OCI-LY3 (cell line): ENCODE results near the gene TNPO1.
"Not testable (repeated sequence)": the region's sequence is repeated elsewhere in the genome, so short reads cannot be mapped to it uniquely, and the experiment has no call there.

ENCODE experiments used
- CTCF ChIP-seq: fragments of 200-600, 300-600 bp; sonication (generic); IDR thresholded peaks from 2 replicates; pipeline ENCODE4 v1.5.1; 2014; ENCODE audit warnings: antibody characterized with exemption, low read length, low read depth
- EZH2phosphoT487 ChIP-seq: fragments of 200-600 bp; shearing (Covaris generic); IDR thresholded peaks from 2 replicates; pipeline ENCODE4 v1.6.1; 2018; ENCODE audit warnings: antibody characterized with exemption, mixed run types, low read depth

DNA sequence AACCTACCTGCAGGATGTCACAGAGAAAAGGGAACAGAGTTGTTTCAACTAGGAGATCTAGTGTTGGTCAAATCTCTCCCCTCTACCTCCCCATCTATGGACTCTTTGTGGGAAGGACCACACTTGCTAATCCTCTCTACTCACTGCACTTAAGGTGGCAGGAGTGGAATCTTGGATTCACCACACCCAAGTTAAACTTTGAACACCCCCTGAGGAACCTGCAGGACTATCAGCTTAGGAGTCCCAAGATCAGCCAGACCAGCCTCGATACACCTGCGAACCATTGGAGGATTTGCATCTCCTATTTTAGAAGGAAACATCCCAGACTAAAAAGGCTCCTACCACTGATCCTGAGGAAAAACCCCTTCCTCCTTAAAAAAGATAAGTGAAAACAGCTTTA lies 116.2 kb downstream of the TNPO1 start:
- TF ChIP-seq CTCF, EZH2phosphoT487: not testable (repeated sequence)
